WERI-Rb-1 (cell line): ENCODE measurements around the gene DHX8.
A peak's percentile ranks its signal among the peaks of the same experiment; 100 is the strongest.
"Not testable (repeated sequence)": the region's sequence is repeated elsewhere in the genome, so short reads cannot be mapped to it uniquely, and the experiment has no call there.

Experiments
- DNase-seq: peaks from one replicate; pipeline ENCODE4 v3.0.0-alpha.2; 2020
- H3K27ac ChIP-seq: fragments of 250-450 bp; sonication (Bioruptor Pico); 2 replicates; pipeline ENCODE4 v1.5.1; 2020; ENCODE audit warnings: mild to moderate bottlenecking, moderate library complexity
- H3K27me3 ChIP-seq: fragments of 250-450 bp; sonication (Bioruptor Pico); 2 replicates; pipeline ENCODE4 v1.5.1; 2021; ENCODE audit warnings: mild to moderate bottlenecking, low read depth, moderate library complexity; ENCODE audit not compliant: insufficient read depth, severe bottlenecking
- H3K36me3 ChIP-seq: fragments of 250-450 bp; sonication (Bioruptor Pico); 2 replicates; pipeline ENCODE4 v1.5.1; 2020; ENCODE audit warnings: mild to moderate bottlenecking, moderate library complexity
- H3K4me3 ChIP-seq: 2 replicates; pipeline ENCODE4 v1.5.1; 2011; ENCODE audit warnings: low read depth, mild to moderate bottlenecking, control low read depth, low read length
- H3K9me3 ChIP-seq: fragments of 250-450 bp; sonication (Bioruptor Pico); 2 replicates; pipeline ENCODE4 v1.5.1; 2021; ENCODE audit warnings: mild to moderate bottlenecking, moderate library complexity; ENCODE audit not compliant: severe bottlenecking
- CTCF ChIP-seq: IDR thresholded peaks from 2 replicates; pipeline ENCODE4 v1.5.1; 2011; ENCODE audit warnings: low read depth, mild to moderate bottlenecking, control low read depth, inconsistent platforms, low read length

Gene DHX8

DNA sequence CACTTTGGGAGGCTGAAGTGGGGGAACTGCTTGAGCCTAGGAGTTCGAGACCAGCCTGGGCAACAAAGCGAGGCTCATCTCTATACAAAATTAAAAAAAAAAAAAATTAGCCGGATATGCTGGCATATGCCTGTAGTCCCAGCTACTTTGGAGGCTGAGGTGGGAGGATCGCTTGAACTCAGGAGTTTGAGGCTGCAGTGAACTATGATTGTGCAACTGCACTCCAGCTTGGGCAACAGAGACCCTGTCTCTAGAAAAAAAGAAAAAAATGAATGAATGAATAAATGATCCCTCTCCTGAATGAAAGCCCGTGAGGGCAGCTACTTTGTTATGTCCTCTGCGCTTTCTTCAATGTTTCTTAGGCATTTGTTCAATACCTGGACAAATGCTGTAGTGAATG lies 27.7 kb upstream of the DHX8 start:
- no peak for DNase-seq
- Histone ChIP-seq H3K27me3 (no peaks in the 10 kb centered on the region), H3K27ac (no peak overlapping the region; the same call in 1 of the 2 replicates), H3K9me3 (peaks cover 4% of the 10 kb centered on the region), H3K4me3 (no peak overlapping the region), H3K36me3 (no peaks in the 10 kb centered on the region)
- TF ChIP-seq CTCF: no peak

DNA sequence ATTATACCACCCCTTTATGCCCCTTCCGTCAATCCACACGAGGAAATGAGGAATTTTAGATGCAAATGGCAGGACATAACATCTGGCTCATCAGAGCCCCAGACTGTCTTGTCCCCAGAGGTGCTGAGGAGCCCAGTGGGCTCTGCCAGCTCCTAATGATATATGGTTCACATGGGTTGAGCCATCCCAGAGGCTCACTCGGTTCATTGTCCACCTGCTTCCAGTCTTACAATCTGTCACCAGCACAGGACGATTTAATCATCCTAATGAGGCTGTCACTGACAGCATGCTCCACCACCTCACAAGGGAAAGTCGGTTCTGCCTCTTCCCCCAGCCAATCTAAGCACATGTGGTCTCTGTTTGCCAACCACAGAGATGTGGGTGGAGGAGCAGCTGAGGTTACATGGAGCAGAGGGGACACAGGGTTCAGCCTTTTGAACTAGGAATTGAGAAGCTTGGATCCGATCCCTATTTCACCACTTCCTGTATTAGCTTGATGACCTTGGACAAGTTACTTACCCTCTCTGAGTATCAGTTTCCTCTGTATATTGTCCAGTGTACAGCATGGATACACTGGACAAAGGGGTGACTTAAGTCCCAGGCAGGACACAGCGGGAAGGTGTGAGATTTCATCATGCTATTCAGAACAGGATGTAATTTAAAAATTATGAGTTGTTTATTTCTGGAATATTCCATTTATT lies 27.0 kb upstream of the DHX8 start:
- Histone ChIP-seq H3K27ac (no peak overlapping the region; the same call in 1 of the 2 replicates), H3K36me3 (no peaks in the 10 kb centered on the region), H3K9me3 (no peaks in the 10 kb centered on the region), H3K27me3 (no peaks in the 10 kb centered on the region), H3K4me3 (no peak overlapping the region)
- peak; percentile 94 for DNase-seq
- TF ChIP-seq CTCF: no peak

GRCh38 chr17:43457362-43457692 lies 26.4 kb upstream of the DHX8 start:
- no peaks in the 10 kb centered on the region for H3K27me3 ChIP-seq
- no peak for DNase-seq
- no peaks in the 10 kb centered on the region for H3K9me3 ChIP-seq
- H3K36me3 ChIP-seq: no peaks in the 10 kb centered on the region
- H3K27ac ChIP-seq: no peak overlapping the region
- H3K4me3 ChIP-seq: no peak overlapping the region
- no peak for TF ChIP-seq CTCF

DNA sequence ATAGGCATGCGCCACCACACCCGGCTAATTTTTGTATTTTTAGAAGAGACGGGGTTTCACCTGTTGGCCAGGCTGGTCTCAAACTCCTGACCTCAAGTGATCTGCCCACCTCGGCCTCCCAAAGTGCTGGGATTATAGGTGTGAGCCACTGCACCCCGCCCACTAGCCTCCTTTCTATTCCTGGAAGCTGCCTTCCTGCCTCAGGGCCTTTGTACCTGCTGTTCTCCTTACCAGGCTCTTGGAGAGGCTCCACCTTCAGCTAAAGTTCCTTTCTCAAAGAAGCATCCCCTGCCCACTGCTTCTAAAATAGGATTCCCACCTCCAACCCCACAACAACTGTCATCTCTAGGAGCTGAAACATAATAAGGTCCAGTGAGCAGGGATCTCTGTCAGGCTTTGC lies 23.9 kb upstream of the DHX8 start:
- H3K36me3 ChIP-seq, H3K9me3 ChIP-seq, H3K4me3 ChIP-seq, DNase-seq, H3K27me3 ChIP-seq, H3K27ac ChIP-seq: not testable (repeated sequence)

GRCh38 chr17:43461185-43461584 lies 22.6 kb upstream of the DHX8 start:
- no peak for TF ChIP-seq CTCF
- Histone ChIP-seq H3K27me3 (no peaks in the 10 kb centered on the region), H3K4me3 (no peak overlapping the region), H3K27ac (no peak overlapping the region), H3K36me3 (no peaks in the 10 kb centered on the region), H3K9me3 (no peaks in the 10 kb centered on the region)
- DNase-seq: no peak

GRCh38 chr17:43462569-43462968 lies 21.2 kb upstream of the DHX8 start:
- not testable (repeated sequence) for H3K4me3 ChIP-seq, H3K36me3 ChIP-seq, H3K27me3 ChIP-seq, H3K27ac ChIP-seq, H3K9me3 ChIP-seq, DNase-seq

DNA sequence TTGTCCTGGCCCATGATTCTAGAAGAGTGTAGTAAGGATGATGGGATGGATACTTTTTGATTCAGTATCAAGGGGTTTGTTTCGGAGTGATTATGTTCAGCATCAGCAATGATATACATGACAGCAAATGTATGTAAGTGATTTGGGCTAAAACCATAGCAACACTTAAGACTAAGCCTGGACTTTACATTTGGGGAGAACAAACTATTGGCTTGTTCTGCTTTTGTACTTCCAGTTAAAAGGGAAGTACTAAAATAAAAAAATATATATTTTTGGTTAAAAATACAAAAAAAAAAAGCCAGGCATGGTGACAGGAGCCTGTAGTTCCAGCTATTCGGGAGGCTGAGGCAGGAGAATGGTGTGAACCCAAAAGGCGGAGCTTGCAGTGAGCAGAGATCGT lies 20.5 kb upstream of the DHX8 start:
- no peak overlapping the region for H3K27ac ChIP-seq
- H3K27me3 ChIP-seq: no peaks in the 10 kb centered on the region
- no peaks in the 10 kb centered on the region for H3K36me3 ChIP-seq
- H3K4me3 ChIP-seq: no peak overlapping the region
- no peaks in the 10 kb centered on the region for H3K9me3 ChIP-seq
- no peak for TF ChIP-seq CTCF
- no peak for DNase-seq
